SK-N-DZ (cell line): ENCODE data around the gene MCRIP2.

Source experiments
- DNase-seq: peaks from one replicate; pipeline ENCODE4 v3.0.0-alpha.2; 2015; ENCODE audit warnings: low spot score

MCRIP2 gene

DNA sequence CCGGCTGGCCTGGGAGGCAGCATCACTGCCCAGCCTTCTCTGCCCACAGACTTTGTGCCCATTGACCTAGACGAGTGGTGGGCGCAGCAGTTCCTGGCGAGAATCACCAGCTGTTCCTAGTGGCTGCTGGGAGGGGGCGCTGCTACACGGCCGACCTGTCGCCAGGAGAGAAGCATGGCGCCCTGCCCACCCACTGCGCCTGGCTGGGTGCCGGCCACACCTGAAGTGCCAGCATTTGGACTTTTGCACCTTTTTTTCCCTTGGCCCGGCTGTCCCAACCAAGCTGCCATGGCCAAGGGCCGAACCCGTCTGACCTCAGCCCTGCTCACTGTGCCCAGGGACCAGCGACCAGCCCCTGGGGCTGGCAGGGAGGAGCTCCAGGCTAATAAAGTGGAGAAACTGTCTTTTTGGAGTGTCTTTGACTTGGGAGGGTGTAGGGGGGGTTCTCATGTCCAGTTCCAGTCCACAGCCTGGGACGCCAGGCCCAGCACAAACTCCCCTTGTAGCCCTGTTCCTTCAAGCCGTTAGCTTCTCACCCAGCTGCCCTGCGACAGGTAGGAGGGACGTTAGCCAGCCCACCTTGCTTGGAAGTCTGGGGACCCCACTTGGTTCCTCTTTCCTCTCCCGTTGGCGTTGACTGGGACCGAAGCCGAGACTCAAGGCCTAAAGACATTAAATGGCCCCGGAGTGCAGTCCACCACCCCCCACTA is 6.6 kb downstream of the MCRIP2 start:
- peak; percentile 56 for DNase-seq

DNA sequence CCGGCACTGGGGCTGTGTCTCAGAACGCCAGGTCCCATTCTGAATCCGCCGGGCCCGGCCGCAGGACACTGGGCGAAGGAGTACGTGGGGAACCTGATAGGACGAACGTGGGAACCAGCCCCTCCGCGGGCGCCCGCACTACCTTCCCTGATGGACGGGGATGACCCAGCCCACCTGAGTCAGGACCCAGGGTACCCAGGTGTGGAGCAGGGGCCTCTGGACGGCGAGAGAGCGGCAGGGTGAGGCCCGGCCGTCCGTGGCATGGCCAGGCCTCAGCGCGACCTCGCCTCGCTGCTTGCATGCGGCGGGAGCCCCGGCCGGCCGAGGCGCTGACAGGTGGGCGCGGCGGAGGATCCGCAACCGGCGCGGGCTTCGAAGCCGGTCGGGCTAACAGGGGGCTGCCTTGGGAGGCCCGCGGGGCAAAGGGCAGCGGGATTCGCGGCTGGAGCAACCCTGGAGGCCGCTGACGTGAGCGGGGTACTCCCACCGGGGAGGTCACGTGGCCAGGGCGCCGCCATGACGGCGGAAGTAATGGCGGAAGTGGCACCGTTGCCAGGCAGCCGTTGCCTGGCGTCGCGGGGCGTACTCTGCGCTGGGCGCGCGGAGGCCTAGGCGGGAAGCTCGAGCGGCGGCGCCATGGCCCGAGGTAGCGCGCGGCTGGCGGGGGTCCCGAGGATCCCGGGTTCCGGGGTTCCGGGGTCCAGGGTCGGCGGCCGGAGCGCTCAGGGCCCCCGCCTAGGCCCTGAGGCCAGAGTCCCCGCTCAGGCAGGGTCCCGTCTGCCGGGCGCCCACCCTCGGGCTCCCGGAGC is 7.4 kb downstream of the MCRIP2 start, which contains the start of gene WDR90:
Gene WDR90 (plus strand): TSS at position 585 of the 809 bp plus-strand sequence. CDS start 52 bp downstream, at position 637.
- peak; percentile 89 for DNase-seq

DNA sequence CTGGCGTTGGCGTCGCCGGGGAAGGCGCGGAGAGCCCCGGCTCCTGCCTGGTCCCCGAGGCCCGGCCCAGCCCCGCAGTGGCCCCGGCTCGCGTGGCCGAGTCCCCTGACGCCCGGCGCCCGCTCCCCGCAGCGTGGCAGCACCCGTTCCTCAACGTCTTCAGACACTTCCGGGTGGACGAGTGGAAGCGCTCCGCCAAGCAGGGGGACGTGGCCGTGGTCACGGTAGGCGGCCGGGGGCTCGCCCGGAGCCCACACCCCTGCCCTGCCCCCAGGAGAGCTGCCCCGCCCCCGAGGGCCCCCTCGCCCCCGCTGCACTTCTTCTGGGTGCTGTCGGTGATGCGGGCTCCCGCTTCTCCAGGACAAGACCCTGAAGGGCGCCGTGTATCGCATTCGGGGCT is 8.0 kb downstream of the MCRIP2 start:
- DNase-seq, result no peak

DNA sequence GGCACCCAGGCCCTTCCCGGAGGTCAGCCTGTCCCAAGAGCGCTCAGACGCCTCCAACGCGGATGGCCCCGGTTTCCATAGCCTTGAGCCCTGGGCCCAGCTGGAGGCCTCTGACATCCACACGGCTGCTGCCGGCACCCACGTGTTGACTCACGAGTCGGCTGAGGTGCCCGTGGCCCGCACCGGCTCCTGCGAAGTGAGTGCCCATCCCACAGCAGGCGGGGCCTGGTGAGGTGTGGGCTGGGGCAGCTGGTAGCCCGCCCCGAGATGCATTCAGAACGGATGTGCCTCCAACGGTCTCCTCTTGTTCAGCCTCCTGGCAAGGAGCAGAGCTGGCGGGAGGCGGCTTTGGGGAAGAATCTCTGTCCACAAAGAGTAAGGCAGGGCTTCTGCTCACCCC is 10.2 kb downstream of the MCRIP2 start:
- DNase-seq, result no peak

DNA sequence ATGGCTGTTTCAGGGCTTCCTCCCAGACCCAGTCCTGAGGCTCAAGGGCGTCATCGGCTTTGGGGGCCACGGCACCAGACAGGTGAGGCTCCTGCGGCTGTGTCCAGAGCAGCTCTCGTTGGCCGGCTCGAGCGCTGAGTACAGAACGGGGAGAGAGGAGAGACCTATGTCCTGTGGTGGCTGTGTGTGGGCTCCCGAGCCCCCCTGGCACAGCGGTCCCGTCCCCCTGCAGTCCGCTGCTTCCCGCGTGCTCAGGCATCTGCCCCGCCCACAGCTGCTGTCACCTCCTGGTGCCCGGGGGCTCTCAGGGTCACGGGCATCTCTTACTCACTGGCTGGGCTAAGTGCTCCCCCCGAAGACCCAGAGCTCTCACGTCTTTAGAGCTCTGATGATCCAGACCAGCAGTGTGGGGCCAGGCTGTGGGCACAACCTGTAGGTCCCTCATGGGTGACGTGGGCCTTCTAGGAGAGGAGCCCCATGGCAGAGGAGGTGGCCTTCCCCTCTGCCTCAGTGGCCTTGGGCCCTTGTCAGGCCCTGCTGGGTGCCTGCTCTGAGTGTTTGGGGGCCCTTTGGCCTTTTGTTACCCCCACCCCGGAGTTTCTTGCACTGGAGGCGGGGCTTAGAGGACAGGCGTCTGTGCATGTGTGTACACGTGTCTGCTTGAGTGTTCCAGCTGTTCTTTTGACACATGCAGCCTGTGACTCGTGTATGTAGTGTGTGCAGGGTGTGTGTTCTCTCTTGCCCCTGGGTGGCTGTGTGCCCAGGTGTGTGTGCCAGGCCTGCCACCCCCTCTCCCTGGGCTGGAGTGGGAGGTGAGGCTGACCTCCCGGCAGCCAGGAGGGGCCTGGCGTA is 11.1 kb downstream of the MCRIP2 start:
- no peak for DNase-seq

DNA sequence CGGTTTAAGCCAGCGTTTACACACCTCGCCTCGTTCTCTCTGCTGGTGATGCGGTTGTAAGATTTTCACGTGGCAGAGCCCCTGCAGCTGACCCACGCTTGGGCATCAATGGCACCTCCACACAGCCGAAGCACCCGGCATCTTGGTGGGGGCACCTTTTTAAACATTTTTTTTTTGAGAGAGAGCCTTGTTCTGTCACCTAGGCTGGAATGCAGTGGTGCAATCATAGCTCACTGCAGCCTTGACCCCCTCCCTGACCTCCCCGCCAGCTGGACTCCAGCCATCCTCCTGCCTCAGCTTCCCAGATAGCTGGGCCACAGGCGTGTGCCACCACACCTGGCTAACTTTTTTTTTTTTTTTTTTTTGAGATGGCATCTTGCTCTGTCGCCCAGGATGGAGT is 12.4 kb downstream of the MCRIP2 start:
- DNase-seq, result no peak

DNA sequence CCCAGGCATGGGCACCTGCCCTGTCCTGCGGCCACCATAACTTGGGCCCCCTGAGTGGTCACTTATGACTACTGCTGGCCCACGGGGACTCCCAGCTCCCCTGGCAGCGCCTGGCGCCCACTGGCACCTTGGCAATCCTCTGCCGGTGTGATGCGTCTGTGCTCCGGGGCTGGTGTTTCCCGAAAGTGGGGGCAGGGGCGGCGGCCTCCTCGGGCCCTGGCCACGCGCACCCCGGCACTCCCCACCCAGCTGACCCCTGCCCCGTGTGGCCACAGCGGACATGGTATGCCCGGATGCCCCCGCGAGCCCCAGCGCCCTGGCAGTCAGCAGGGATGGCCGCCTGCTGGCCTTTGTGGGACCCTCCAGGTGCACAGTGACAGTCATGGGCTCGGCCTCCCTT is 15.9 kb downstream of the MCRIP2 start:
- no peak for DNase-seq

DNA sequence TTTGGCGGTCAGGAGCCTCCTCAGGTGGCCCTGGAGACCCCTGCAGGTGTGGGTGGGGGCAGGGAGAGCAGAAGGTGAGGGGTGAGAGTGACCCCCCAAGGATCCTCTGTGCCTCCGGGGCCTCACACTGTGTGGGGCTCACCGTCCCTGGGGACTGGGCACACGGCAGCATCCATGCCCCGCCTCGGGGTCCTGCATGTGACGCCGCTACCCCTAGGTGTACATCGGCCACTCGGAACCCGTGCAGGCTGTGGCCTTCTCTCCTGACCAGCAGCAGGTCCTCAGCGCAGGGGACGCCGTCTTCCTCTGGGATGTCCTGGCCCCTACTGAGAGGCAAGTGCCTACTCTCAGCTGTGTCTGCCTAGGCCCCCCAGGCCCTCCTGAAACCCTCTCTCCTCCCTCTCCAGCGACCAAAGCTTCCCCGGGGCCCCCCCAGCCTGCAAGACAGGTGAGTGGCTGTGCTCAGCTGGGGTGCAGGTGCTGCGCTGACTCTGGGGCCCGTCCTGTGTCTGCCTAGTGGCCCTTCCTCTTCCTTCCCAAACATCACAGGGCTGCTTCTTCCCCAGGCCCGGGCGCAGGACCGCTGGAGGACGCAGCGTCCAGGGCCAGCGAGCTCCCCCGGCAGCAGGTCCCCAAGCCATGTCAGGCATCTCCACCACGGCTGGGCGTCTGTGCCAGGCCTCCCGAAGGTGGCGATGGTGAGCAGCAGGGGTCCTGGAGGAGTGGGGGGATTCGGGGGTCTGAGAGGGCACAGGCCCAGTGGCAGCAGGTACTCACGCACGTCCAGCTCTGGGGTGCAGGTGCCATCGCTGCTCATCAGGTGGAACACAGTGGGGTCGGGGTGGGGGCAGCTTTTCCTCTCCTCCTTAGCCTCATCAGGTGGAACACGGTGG is 17.3 kb downstream of the MCRIP2 start:
- no peak for DNase-seq

DNA sequence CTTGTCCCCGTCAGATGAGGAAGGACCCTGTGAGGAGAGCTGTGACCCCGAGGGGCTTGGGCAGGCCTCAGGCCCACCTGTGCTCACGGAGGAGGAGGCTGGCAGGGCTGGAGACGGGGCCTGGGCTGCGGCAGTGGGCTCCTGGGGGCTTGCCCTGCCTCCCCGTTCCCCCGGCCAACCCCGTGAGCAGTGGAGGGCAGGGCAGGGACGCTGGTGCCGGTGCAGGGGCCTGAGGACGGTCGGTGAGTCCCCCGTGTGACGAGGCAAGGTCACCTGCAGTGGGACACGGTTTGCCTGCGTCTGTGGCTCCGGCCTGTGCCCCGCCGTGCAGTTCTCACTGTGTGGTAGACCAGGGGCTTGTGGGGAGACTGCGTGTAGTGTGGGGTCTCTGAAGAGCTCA is 18.0 kb downstream of the MCRIP2 start:
- no peak for DNase-seq

DNA sequence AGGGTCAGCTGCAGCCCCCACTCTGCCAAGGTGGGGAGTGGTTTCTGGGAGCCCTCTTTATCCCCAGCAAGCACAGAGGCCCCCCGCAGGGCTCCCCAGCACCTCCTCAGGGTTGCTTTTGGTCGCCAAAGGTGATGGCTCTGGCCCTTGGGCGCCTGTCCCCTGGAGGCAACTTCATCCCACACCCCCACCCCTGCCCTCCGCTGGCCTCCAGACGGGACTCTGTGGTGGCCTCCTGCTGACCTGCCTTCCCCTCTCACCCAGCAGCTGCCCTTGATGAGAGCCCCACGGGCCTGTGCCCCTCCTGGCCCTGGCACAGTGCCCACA is 18.5 kb downstream of the MCRIP2 start:
- no peak for DNase-seq

DNA sequence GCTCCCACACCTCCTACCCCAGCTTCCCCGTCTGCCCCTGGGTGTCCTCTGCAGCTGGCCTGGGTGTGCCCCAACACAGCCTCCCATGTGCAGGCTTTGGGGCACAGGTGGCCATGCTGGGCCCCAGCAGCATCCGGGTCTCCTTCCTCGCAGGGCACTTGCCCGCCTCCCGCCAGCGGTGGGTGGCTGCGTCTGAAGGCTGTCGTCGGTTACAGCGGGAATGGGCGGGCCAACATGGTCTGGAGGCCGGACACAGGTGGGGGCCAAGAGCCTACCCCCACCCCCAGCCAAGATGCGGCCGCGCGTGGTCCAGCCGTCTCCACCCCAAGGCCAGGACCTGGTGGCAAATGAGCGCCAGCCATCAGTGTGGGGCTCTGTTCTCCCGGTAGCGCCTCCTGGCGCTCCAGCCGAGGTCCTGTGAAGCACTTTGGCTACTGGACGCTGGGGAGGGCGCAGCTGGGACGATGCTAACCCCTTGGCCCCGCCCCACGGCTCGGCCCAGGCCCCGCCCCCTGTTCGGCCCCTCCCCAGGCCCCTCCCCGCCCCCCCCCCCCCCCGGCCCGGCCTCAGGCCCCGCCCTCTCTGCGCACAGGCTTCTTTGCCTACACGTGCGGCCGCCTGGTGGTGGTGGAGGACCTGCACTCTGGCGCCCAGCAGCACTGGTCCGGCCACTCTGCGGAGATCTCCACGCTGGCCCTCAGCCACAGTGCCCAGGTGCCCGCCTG is 19.0 kb downstream of the MCRIP2 start:
- DNase-seq, result peak; percentile 92

DNA sequence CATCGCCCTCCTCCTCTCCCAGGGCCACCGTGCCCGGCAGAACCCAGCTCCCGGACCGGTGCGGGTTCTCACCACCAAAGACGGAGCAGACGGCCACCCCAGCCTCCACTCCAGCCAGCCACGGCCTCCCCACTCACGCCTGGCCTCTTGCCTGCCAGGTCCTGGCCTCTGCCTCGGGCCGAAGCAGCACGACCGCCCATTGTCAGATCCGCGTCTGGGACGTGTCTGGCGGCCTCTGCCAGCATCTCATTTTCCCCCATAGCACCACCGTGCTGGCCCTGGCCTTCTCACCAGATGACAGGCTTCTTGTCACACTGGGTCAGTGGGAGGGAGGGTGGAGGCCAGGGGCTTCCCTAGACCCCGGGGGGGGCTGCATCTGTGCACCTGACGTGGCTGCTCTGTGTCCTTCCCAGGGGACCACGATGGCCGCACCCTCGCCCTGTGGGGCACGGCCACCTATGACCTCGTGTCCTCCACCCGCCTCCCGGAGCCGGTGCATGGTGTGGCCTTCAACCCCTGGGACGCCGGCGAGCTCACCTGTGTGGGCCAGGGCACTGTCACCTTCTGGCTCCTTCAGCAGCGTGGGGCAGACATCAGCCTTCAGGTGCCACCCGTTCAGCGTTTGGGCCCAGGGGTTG is 19.7 kb downstream of the MCRIP2 start:
- DNase-seq, result no peak

DNA sequence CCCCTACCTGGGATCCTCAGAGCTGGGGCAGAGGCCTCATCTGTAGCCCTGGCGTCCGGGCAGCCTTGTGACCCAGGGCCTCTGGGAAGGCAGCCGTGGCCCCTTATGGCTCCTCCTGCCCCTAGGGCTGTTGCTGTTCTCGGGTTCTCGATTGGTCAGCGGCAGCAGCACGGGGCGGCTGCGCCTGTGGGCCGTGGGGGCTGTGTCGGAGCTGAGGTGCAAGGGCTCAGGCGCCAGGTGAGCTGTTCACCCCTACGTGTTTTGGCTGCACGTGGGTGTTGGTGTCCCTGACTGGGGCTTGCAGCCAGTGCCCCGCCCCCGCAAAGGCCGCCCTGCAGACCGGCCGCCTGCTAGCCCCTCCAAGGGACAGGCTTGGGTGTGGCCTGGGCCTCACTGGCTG is 20.5 kb downstream of the MCRIP2 start:
- no peak for DNase-seq

DNA sequence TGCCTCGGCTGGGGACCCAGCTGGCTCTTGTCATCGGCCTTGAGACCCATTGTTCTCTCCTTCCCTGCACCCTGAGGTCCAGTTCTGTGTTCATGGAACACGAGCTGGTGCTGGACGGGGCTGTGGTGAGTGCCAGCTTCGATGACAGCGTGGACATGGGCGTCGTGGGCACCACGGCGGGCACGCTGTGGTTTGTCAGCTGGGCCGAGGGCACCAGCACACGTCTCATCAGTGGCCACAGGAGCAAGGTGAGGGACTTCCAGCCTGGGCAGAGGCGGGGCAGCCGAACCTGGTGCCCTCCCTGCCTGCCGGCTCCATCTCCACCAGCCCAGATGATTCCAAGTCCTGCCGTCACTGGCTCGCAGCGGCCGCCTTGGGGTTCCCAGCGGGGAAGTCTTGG is 21.0 kb downstream of the MCRIP2 start:
- DNase-seq, result no peak

DNA sequence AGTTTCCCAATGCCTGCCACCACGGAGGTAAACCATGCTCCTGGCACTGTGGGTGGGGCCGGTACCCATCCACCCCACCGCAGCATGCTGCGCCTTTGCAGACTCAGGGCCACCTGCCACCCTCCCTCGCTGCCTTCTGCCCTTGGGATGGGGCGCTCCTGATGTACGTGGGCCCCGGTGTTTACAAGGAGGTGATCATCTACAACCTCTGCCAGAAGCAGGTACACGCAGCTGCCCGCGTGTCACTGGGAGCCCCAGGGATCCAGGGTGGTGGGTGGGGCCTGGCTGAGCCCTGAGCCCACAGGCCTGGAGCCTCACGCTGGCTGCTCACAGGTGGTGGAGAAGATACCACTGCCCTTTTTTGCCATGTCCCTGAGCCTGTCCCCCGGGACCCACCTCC is 24.9 kb downstream of the MCRIP2 start:
- DNase-seq, result no peak

DNA sequence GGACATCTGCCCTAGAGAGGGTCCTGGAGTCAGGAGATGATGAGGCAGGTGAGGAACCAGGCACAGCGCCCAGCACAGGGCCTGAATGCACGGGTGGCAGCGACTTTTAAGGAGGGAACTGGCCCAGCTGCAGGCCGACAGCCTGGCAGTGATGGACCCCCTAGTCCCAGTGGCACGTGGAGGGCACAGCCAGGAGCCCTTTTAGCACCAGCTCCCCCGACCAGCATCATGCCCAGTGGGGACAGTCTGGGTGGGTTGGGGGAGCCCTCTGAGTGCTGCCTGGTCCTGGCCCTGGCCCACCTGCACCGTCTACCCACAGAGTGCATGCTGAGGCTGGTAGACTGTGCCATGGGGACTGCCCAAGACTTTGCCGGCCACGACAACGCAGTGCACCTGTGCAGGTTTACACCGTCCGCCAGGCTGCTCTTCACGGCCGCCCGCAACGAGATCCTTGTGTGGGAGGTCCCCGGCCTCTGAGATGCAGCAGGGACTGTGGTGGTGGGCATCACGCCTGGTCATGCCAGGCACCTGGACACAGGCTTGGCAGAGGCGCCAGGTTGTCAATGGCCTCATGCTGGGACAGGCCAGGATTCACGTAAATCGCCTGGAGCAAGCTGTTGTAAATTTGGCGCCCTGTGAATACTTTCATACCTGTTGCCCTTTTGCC is 25.6 kb downstream of the MCRIP2 start:
- DNase-seq, result no peak

DNA sequence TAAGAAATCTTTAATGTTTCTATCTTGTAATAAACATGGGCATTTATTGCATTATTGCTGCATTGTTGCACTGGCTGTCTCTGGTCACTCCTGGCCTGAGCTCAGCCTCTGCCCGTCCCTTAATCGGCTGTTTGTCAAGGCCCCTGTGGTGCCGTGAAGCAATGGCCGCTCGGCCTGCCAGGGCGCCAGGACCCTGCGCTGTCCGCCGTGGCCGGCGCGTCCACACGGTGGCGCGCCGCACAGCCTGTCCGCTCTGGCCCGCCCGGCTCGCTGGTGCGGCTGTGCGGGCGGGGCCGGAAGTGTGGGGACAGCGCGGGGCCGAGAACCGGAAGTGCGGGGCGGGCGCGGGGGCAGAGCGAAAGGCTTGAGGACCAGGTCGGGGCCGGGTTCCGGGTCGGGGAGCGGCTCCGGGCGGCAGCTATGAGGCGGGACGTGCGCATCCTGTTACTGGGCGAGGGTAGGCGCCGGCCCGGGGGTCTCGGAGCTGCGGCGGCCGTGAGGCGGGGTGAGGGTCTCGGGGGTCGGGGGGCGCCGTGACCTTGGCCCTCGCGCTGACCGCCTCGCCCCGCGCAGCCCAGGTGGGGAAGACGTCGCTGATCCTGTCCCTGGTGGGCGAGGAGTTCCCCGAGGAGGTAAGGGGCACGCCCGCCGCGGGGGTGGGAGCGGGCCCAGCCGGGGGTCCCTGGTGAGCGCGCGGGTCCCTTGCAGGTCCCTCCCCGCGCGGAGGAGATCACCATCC is 26.3 kb downstream of the MCRIP2 start, which contains the start of gene RHOT2:
Gene RHOT2 (plus strand): TSS at position 353 of the 739 bp plus-strand sequence. CDS start 68 bp downstream, at position 421.
- DNase-seq, result peak; percentile 86

DNA sequence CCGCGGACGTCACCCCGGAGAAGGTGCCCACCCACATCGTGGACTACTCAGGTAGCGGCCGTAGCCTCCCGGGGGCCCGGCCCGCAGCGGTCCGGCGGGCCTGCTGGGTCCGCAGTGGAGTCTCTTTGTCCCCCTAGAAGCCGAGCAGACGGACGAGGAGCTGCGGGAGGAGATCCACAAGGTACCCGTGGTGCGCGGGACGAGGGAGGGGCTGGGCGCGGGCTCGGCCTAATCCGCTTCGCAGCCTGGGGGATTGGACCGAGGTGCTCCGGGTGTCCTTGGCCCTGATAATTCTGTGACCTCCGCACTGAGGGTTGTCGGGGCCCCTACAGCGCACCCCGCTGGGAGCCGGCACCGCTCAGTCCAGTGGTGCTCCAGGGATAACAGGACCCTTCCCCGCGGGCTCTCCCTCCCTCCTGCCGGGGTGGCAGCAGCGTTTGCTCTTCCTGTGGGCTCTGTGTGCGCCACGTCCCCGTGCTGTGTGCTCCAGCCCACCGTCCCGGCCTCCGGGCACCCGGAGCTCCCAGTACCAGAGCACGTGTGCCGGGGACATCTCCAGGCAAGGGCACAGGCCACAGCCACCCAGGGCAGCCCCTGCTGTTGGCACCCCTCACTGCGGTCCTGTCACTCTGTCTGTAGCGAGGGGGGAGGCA is 27.0 kb downstream of the MCRIP2 start:
- no peak for DNase-seq
